AG04450 (cell line): ENCODE measurements around the gene PLCG2. TPM values are rescaled to one million over a fixed set of nuclear protein-coding genes. Genes with fewer than 3 reads are reported as not detected.

Experiments used
- CTCF ChIA-PET: fragments of 300-600, 350-600 bp; formaldehyde crosslinking; extraction: SDS; loops from one replicate; lab custom pipeline; 2022; ENCODE audit warnings: antibody characterized with exemption, inconsistent platforms; lab: Charles Lee
- POLR2A ChIA-PET: fragments of 350-600 bp; formaldehyde crosslinking; extraction: SDS; loops from one replicate; lab custom pipeline; 2021; ENCODE audit warnings: antibody characterized with exemption, inconsistent platforms; lab: Yijun Ruan, JAX
- DNase-seq: peaks from one replicate; pipeline ENCODE4 v3.0.0-alpha.2; 2011; ENCODE audit warnings: low read depth, low spot score
- H3K27ac ChIP-seq: one replicate; pipeline ENCODE4 v1.5.1; 2012; ENCODE audit warnings: low read depth, low read length, control low read depth
- H3K27me3 ChIP-seq: one replicate; pipeline ENCODE4 v1.6.0; 2012; ENCODE audit warnings: low read length; ENCODE audit not compliant: control insufficient read depth, insufficient read depth
- H3K4me3 ChIP-seq: 2 replicates; pipeline ENCODE4 v1.5.1; 2011; ENCODE audit warnings: mild to moderate bottlenecking, low read depth, low read length, control low read depth
- H3K9me3 ChIP-seq: 2 replicates; pipeline ENCODE4 v1.5.1; 2012; ENCODE audit warnings: low read length; ENCODE audit not compliant: control insufficient read depth, insufficient read depth
- CTCF ChIP-seq: IDR thresholded peaks from 2 replicates; pipeline ENCODE4 v1.5.1; 2011; ENCODE audit warnings: low read depth, low read length, control low read depth, inconsistent platforms
- polyA plus RNA-seq: library from polyadenylated mRNA; depleted of rRNA; stranded (reverse); fragments of >200 nt; gene quantifications from 2 replicates; pipeline ENCODE4 v1.2.3, GENCODE V29; 2011

PLCG2 gene
- polyA plus RNA-seq, 1 experiment = 0.16 TPM

GRCh38 chr16:81863630-81864352 is 84.7 kb downstream of the PLCG2 start:
- CTCF ChIA-PET = no interaction called here
- no peak overlapping the region for H3K4me3 ChIP-seq
- TF ChIP-seq CTCF = no peak
- POLR2A ChIA-PET = no interaction called here
- H3K27me3 ChIP-seq = no peaks in the 10 kb centered on the region
- no peak for DNase-seq
- no peaks in the 10 kb centered on the region; the same call in 1 of the 2 replicates for H3K9me3 ChIP-seq
- H3K27ac ChIP-seq = no peak overlapping the region

GRCh38 chr16:81864646-81865382 is 85.7 kb downstream of the PLCG2 start:
- no peak overlapping the region for H3K4me3 ChIP-seq
- ChIA-PET CTCF (no interaction called here), POLR2A (interaction anchor here (0.6 kb wide), 1 partner anchor 350 kb away, joined by 4 read pairs; no protein-coding TSS in a partner anchor)
- H3K9me3 ChIP-seq = no peaks in the 10 kb centered on the region; the same call in 1 of the 2 replicates
- TF ChIP-seq CTCF = no peak
- no peak for DNase-seq
- H3K27ac ChIP-seq = no peak overlapping the region
- H3K27me3 ChIP-seq = no peaks in the 10 kb centered on the region

DNA sequence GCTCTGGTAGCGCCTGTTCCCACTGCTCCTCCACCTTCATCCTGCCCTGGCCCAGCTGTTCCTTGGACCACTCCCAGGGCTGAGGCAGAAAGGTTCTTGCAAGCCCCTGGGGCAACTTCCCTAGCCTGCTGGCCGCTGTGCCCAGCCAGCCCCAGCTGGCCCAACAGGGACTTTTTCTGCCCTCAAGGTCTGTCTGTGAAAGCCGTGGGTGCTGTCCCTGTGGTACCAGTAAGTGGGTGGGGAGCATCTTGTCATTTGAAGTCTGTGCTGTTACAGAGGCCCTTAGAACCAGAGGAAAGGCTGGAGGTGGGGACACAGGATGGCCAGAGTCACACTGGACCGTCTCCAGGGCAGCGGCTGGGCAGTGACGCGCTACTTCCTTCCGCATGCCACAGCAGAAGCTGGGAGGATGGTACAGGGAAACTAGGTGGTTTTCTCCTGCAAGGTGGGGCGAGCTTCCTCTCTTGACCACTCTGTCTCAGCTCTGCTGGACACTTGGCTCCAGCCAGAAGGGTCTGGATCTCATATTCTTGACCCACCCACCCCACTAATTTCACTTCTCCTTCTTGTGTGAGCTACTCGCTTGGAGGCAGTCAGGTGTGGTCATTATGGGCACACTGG is 87.8 kb downstream of the PLCG2 start:
- ChIA-PET CTCF (no interaction called here), POLR2A (no interaction called here)
- H3K4me3 ChIP-seq = no peak overlapping the region
- no peak for DNase-seq
- H3K27me3 ChIP-seq = no peaks in the 10 kb centered on the region
- H3K9me3 ChIP-seq = no peaks in the 10 kb centered on the region; the same call in 1 of the 2 replicates
- TF ChIP-seq CTCF = no peak
- H3K27ac ChIP-seq = no peak overlapping the region

- CTCF ChIA-PET = interaction anchor here (0.6 kb wide), 1 partner anchor 297 kb away, joined by 6 read pairs; no protein-coding TSS in a partner anchor
- H3K27me3 ChIP-seq = no peaks in the 10 kb centered on the region
- H3K4me3 ChIP-seq = no peak overlapping the region
- DNase-seq = no peak
- H3K27ac ChIP-seq = no peak overlapping the region
- H3K9me3 ChIP-seq = no peaks in the 10 kb centered on the region; the same call in 1 of the 2 replicates
- no peak for TF ChIP-seq CTCF
- POLR2A ChIA-PET = no interaction called here
Measured at GRCh38 chr16:81868057-81868748, 89.1 kb downstream of the PLCG2 start.
